ENCODE results near the gene PPM1A. TPM values are rescaled to one million over a fixed set of nuclear protein-coding genes. Genes with fewer than 3 reads are reported as not detected.
"Not testable (repeated sequence)": the region's sequence is repeated elsewhere in the genome, so short reads cannot be mapped to it uniquely, and the experiment has no call there.

Gene PPM1A
- total RNA-seq, 1 donor from 2014 or later: 23.1 TPM

- peak; percentile 56 for DNase-seq
Observed at GRCh38 chr14:60266021-60266937, 17.3 kb downstream of the PPM1A start.

- DNase-seq: no peak
Observed at GRCh38 chr14:60272177-60272576, 23.2 kb downstream of the PPM1A start.

GRCh38 chr14:60273956-60274355 is 24.9 kb downstream of the PPM1A start:
- no peak for DNase-seq

GRCh38 chr14:60274448-60274847 is 25.4 kb downstream of the PPM1A start:
- no peak for DNase-seq

GRCh38 chr14:60275932-60276331 is 26.9 kb downstream of the PPM1A start:
- DNase-seq: no peak

- DNase-seq: no peak
Observed at GRCh38 chr14:60276347-60276746, 27.3 kb downstream of the PPM1A start.

GRCh38 chr14:60277605-60278190 is 28.7 kb downstream of the PPM1A start:
- DNase-seq: no peak

GRCh38 chr14:60278350-60278749 is 29.3 kb downstream of the PPM1A start:
- peak; percentile 32 for DNase-seq

- no peak for DNase-seq
Observed at GRCh38 chr14:60287452-60287851, 38.4 kb downstream of the PPM1A start.

- no peak for DNase-seq
Observed at GRCh38 chr14:60288279-60288678, 39.3 kb downstream of the PPM1A start.

- DNase-seq: peak; percentile 11
Observed at GRCh38 chr14:60294411-60295069, 45.5 kb downstream of the PPM1A start.

- no peak for DNase-seq
Observed at GRCh38 chr14:60300019-60300418, 51.0 kb downstream of the PPM1A start.

- DNase-seq: no peak
Observed at GRCh38 chr14:60301685-60302084, 52.7 kb downstream of the PPM1A start.

- no peak for DNase-seq
Observed at GRCh38 chr14:60302663-60303062, 53.6 kb downstream of the PPM1A start.

- DNase-seq: no peak
Observed at GRCh38 chr14:60303745-60304144, 54.7 kb downstream of the PPM1A start.

GRCh38 chr14:60304509-60304908 is 55.5 kb downstream of the PPM1A start:
- DNase-seq: no peak

GRCh38 chr14:60309867-60310552 is 61.0 kb downstream of the PPM1A start:
- DNase-seq: no peak

- DNase-seq: peak; percentile 47
Observed at GRCh38 chr14:60311417-60311816, 62.4 kb downstream of the PPM1A start.

GRCh38 chr14:60313093-60313492 is 64.1 kb downstream of the PPM1A start:
- DNase-seq: no peak

GRCh38 chr14:60315196-60315990 is 66.4 kb downstream of the PPM1A start:
- DNase-seq: no peak

GRCh38 chr14:60317609-60318008 is 68.6 kb downstream of the PPM1A start:
- peak; percentile 31 for DNase-seq

GRCh38 chr14:60320860-60321259 is 71.8 kb downstream of the PPM1A start:
- not testable (repeated sequence) for DNase-seq

Data from dermis blood vessel endothelial cell (primary cell).